ENCODE data around the gene LRIG2. TPM values are rescaled to one million over a fixed set of nuclear protein-coding genes. Genes with fewer than 3 reads are reported as not detected.

LRIG2 gene
- total and polyA plus RNA-seq, 2 of the 13 experiments (the other 11 are each of a cell fraction or from before 2014, with no cell fraction given): 8.1 to 12.2 TPM

- no peak for TF ChIP-seq GZF1 (CRISPR knock-in tag; IDR thresholded peaks at IDR 0.05)
- peak; percentile 57; the same call in 1 of the 2 replicates for TF ChIP-seq SOX5 (CRISPR knock-in tag; IDR thresholded peaks at IDR 0.05; ENCODE audit: borderline replicate concordance)
- TF ChIP-seq PHF20 (CRISPR knock-in tag; IDR thresholded peaks at IDR 0.05): no peak
- TF ChIP-seq ELK4 (CRISPR knock-in tag; IDR thresholded peaks at IDR 0.05; ENCODE audit: borderline replicate concordance): no peak
- TF ChIP-seq MLLT10 (CRISPR knock-in tag; IDR thresholded peaks at IDR 0.05): no peak
- TF ChIP-seq POGK (CRISPR knock-in tag; conservative IDR thresholded peaks at IDR 0.05): no peak
- TF ChIP-seq NCOR1 (IDR thresholded peaks at IDR 0.05; ENCODE audit: borderline replicate concordance, low read length): peak; percentile 48; the same call in 1 of the 2 replicates
- no peak for TF ChIP-seq HOXD1 (CRISPR knock-in tag; IDR thresholded peaks at IDR 0.05)
- TF ChIP-seq PHF8 (CRISPR knock-in tag; IDR thresholded peaks at IDR 0.05): peak; percentile 48; the same call in 1 of the 2 replicates
- TF ChIP-seq ZKSCAN5 (CRISPR knock-in tag; IDR thresholded peaks at IDR 0.05): no peak; the same call in 1 of the 2 replicates
- no peak for TF ChIP-seq TRIM24 (CRISPR knock-in tag; IDR thresholded peaks at IDR 0.05)
- no peak for TF ChIP-seq PRDM10 (CRISPR knock-in tag; IDR thresholded peaks at IDR 0.05; ENCODE audit: low read depth)
- TF ChIP-seq AGO1 (IDR thresholded peaks at IDR 0.05; ENCODE audit: low read depth, low read length, poor library complexity, severe bottlenecking): no peak
- no peak for TF ChIP-seq FOXP1 (IDR thresholded peaks at IDR 0.05)
- TF ChIP-seq FOXP1 (CRISPR knock-in tag; IDR thresholded peaks at IDR 0.05): peak; percentile 12; the same call in 1 of the 2 replicates
- TF ChIP-seq POLR2G (IDR thresholded peaks at IDR 0.05; ENCODE audit: low read depth, low read length): no peak
- TF ChIP-seq DPF2 (CRISPR knock-in tag; IDR thresholded peaks at IDR 0.05; ENCODE audit: borderline replicate concordance, low read depth): peak; percentile 73; the same call in 1 of the 2 replicates
- peak; percentile 82 for TF ChIP-seq RARA (CRISPR knock-in tag; IDR thresholded peaks at IDR 0.05)
- TF ChIP-seq SP5 (CRISPR knock-in tag; IDR thresholded peaks at IDR 0.05; ENCODE audit: borderline replicate concordance, low read depth): no peak
- TF ChIP-seq BRF2 (CRISPR knock-in tag; IDR thresholded peaks at IDR 0.05): 0 out of 2 replicates have a peak, but pooled peaks have one; percentile 25
- TF ChIP-seq DR1 (CRISPR knock-in tag; IDR thresholded peaks at IDR 0.05): no peak
- no peak for TF ChIP-seq ZNF232 (CRISPR knock-in tag; IDR thresholded peaks at IDR 0.05; ENCODE audit: borderline replicate concordance)
Observed at GRCh38 chr1:113146242-113147072, 73.5 kb downstream of the LRIG2 start (continued).

Measured in HepG2 (cell line).